ENCODE measurements around the gene MAGIX.
"Not testable (repeated sequence)": the region's sequence is repeated elsewhere in the genome, so short reads cannot be mapped to it uniquely, and the experiment has no call there.

Gene MAGIX

GRCh38 chrX:49142264-49142663 lies 20.3 kb upstream of the MAGIX start:
- H3K36me3 ChIP-seq (ENCODE audit: control insufficient read depth in 2 of 2, insufficient read depth in 1 of 2, low read length in 2 of 2); POLR2A ChIA-PET; H3K27ac ChIP-seq (ENCODE audit: extremely low read depth, low read depth, low read length); H3K4me3 ChIP-seq (ENCODE audit: low read depth, low read length); H3K9me3 ChIP-seq (ENCODE audit: control insufficient read depth, insufficient read depth, low read depth, low read length); H3K4me1 ChIP-seq (ENCODE audit: control insufficient read depth, insufficient read depth, low read length): not testable (repeated sequence)
- TF ChIP-seq ZXDB (tag by site-specific recombination; IDR thresholded peaks at IDR 0.05), result 0 out of 2 replicates have a peak, but pooled peaks have one; percentile 54
- CTCF ChIA-PET, result interaction anchor here (0.7 to 1.4 kb wide), 6 partner anchors 10 to 21 kb away, joined by 3 to 7 read pairs (median 4); no protein-coding TSS in a partner anchor

- H3K4me3 ChIP-seq (ENCODE audit: low read depth, low read length); POLR2A ChIA-PET; H3K27ac ChIP-seq (ENCODE audit: extremely low read depth, low read depth, low read length); H3K9me3 ChIP-seq (ENCODE audit: control insufficient read depth, insufficient read depth, low read depth, low read length); H3K4me1 ChIP-seq (ENCODE audit: control insufficient read depth, insufficient read depth, low read length); H3K36me3 ChIP-seq (ENCODE audit: control insufficient read depth in 2 of 2, insufficient read depth in 1 of 2, low read length in 2 of 2): not testable (repeated sequence)
- CTCF ChIA-PET, result interaction anchor here (0.9 to 1.9 kb wide), 4 partner anchors 13 to 18 kb away, joined by 3 to 6 read pairs (median 4); no protein-coding TSS in a partner anchor
Measured at GRCh38 chrX:49143154-49143553, 19.4 kb upstream of the MAGIX start.

GRCh38 chrX:49147282-49147681 lies 15.3 kb upstream of the MAGIX start:
- no peaks in the 10 kb centered on the region for H3K9me3 ChIP-seq (ENCODE audit: control insufficient read depth, insufficient read depth, low read depth, low read length)

GRCh38 chrX:49147936-49148335 lies 14.6 kb upstream of the MAGIX start:
- no peak overlapping the region for H3K4me3 ChIP-seq (ENCODE audit: low read depth, low read length)
- no peaks in the 10 kb centered on the region for H3K36me3 ChIP-seq (ENCODE audit: control insufficient read depth in 2 of 2, insufficient read depth in 1 of 2, low read length in 2 of 2)
- ChIA-PET CTCF (interaction anchor here (0.7 kb wide), 1 partner anchor 17 kb away, joined by 4 read pairs; no protein-coding TSS in a partner anchor), POLR2A (no interaction called here)
- H3K4me1 ChIP-seq (ENCODE audit: control insufficient read depth, insufficient read depth, low read length), result no peaks in the 10 kb centered on the region
- H3K9me3 ChIP-seq (ENCODE audit: control insufficient read depth, insufficient read depth, low read depth, low read length), result no peaks in the 10 kb centered on the region
- H3K27ac ChIP-seq (ENCODE audit: extremely low read depth, low read depth, low read length), result no peak overlapping the region
- no peak for TF ChIP-seq ZNF571 (tag by site-specific recombination; IDR thresholded peaks at IDR 0.05)
- TF ChIP-seq ZNF792 (tag by site-specific recombination; IDR thresholded peaks at IDR 0.05), result no peak
- TF ChIP-seq ZNF239 (tag by site-specific recombination; IDR thresholded peaks at IDR 0.05), result no peak
- TF ChIP-seq ZNF114 (tag by site-specific recombination; IDR thresholded peaks at IDR 0.05), result no peak
- no peak for TF ChIP-seq ZBTB1 (tag by site-specific recombination; IDR thresholded peaks at IDR 0.05)
- no peak for TF ChIP-seq ZNF561 (tag by site-specific recombination; IDR thresholded peaks at IDR 0.05; ENCODE audit: borderline replicate concordance)
- no peak for TF ChIP-seq RBAK (tag by site-specific recombination; IDR thresholded peaks at IDR 0.05)
- TF ChIP-seq ZNF596 (tag by site-specific recombination; IDR thresholded peaks at IDR 0.05), result no peak
- no peak for TF ChIP-seq MZF1 (tag by site-specific recombination; IDR thresholded peaks at IDR 0.05; ENCODE audit: borderline replicate concordance)
- TF ChIP-seq ZNF629 (tag by site-specific recombination; IDR thresholded peaks at IDR 0.05), result no peak
- TF ChIP-seq ZEB2 (tag by site-specific recombination; IDR thresholded peaks at IDR 0.05), result no peak
- TF ChIP-seq ZNF148 (tag by site-specific recombination; IDR thresholded peaks at IDR 0.05; ENCODE audit: borderline replicate concordance), result no peak
- TF ChIP-seq ZNF843 (tag by site-specific recombination; IDR thresholded peaks at IDR 0.05), result no peak

More at GRCh38 chrX:49147282-49147681, 15.3 kb upstream of the MAGIX start:
- POLR2A ChIA-PET, result no interaction called here
- CTCF ChIA-PET, result interaction anchor here (0.6 kb wide), 1 partner anchor 607 kb away, joined by 3 read pairs; no protein-coding TSS in a partner anchor
- Histone ChIP-seq H3K27ac (ENCODE audit: extremely low read depth, low read depth, low read length) (no peak overlapping the region), H3K4me1 (ENCODE audit: control insufficient read depth, insufficient read depth, low read length) (no peaks in the 10 kb centered on the region), H3K4me3 (ENCODE audit: low read depth, low read length) (no peak overlapping the region), H3K36me3 (ENCODE audit: control insufficient read depth in 2 of 2, insufficient read depth in 1 of 2, low read length in 2 of 2) (no peaks in the 10 kb centered on the region)
- TF ChIP-seq REST (tag by site-specific recombination; IDR thresholded peaks at IDR 0.05) (no peak), ZNF26 (tag by site-specific recombination; IDR thresholded peaks at IDR 0.05) (no peak)

Measured in HEK293 (cell line).